ENCODE measurements around the gene ACTL9. TPM values are rescaled to one million over a fixed set of nuclear protein-coding genes. Genes with fewer than 3 reads are reported as not detected.

The ACTL9 gene
- total RNA-seq, 4 donors from 2014 or later, result not detected

GRCh38 chr19:8682472-8682871 is 16.1 kb downstream of the ACTL9 start:
- Histone ChIP-seq H3K27me3 (no peaks in the 10 kb centered on the region), H3K36me3 (no peaks in the 10 kb centered on the region), H3K27ac (no peak overlapping the region), H3K9me3 (no peaks in the 10 kb centered on the region), H3K4me3 (no peak overlapping the region), H3K4me1 (no peaks in the 10 kb centered on the region)
- TF ChIP-seq POLR2A (IDR thresholded peaks at IDR 0.05) (no peak), CTCF (IDR thresholded peaks at IDR 0.05) (no peak)
- no peak for DNase-seq

GRCh38 chr19:8681345-8682029 is 17.1 kb downstream of the ACTL9 start:
- Histone ChIP-seq H3K4me1 (no peaks in the 10 kb centered on the region), H3K36me3 (no peaks in the 10 kb centered on the region), H3K4me3 (no peak overlapping the region), H3K9me3 (no peaks in the 10 kb centered on the region), H3K27me3 (no peaks in the 10 kb centered on the region), H3K27ac (no peak overlapping the region)
- no peak for TF ChIP-seq POLR2A (IDR thresholded peaks at IDR 0.05)
- no peak for TF ChIP-seq CTCF (IDR thresholded peaks at IDR 0.05)
- no peak for DNase-seq

GRCh38 chr19:8680676-8681344 is 17.8 kb downstream of the ACTL9 start:
- H3K4me1 ChIP-seq, result no peaks in the 10 kb centered on the region

GRCh38 chr19:8678244-8678807 is 20.3 kb downstream of the ACTL9 start:
- no peaks in the 10 kb centered on the region for H3K9me3 ChIP-seq
- TF ChIP-seq POLR2A (IDR thresholded peaks at IDR 0.05) (no peak), CTCF (IDR thresholded peaks at IDR 0.05) (no peak)
- H3K4me1 ChIP-seq, result no peaks in the 10 kb centered on the region
- no peaks in the 10 kb centered on the region for H3K36me3 ChIP-seq
- H3K27ac ChIP-seq, result no peak overlapping the region
- DNase-seq, result no peak
- no peaks in the 10 kb centered on the region for H3K27me3 ChIP-seq
- no peak overlapping the region for H3K4me3 ChIP-seq

More at GRCh38 chr19:8680676-8681344, 17.8 kb downstream of the ACTL9 start:
- TF ChIP-seq CTCF (IDR thresholded peaks at IDR 0.05) (no peak), POLR2A (IDR thresholded peaks at IDR 0.05) (no peak)
- Histone ChIP-seq H3K9me3 (no peaks in the 10 kb centered on the region), H3K27me3 (no peaks in the 10 kb centered on the region), H3K36me3 (no peaks in the 10 kb centered on the region), H3K4me3 (no peak overlapping the region), H3K27ac (no peak overlapping the region)
- DNase-seq, result no peak

- TF ChIP-seq CTCF (IDR thresholded peaks at IDR 0.05), result no peak
- no peak for TF ChIP-seq POLR2A (IDR thresholded peaks at IDR 0.05)
- no peak overlapping the region for H3K27ac ChIP-seq
These were observed 23.5 kb downstream of the ACTL9 start for GRCh38 chr19:8675066-8675465.

More at GRCh38 chr19:8675066-8675465, 23.5 kb downstream of the ACTL9 start:
- H3K9me3 ChIP-seq, result no peaks in the 10 kb centered on the region
- no peak for DNase-seq
- H3K4me3 ChIP-seq, result no peak overlapping the region
- H3K36me3 ChIP-seq, result no peaks in the 10 kb centered on the region
- no peaks in the 10 kb centered on the region for H3K27me3 ChIP-seq
- H3K4me1 ChIP-seq, result no peaks in the 10 kb centered on the region
